ENCODE data around the gene SMIM35. TPM values are rescaled to one million over a fixed set of nuclear protein-coding genes. Genes with fewer than 3 reads are reported as not detected.
"Not testable (repeated sequence)": the region's sequence is repeated elsewhere in the genome, so short reads cannot be mapped to it uniquely, and the experiment has no call there.

The SMIM35 gene
- total and polyA plus RNA-seq, 7 donors: 0.09 TPM; not detected in 6

DNA sequence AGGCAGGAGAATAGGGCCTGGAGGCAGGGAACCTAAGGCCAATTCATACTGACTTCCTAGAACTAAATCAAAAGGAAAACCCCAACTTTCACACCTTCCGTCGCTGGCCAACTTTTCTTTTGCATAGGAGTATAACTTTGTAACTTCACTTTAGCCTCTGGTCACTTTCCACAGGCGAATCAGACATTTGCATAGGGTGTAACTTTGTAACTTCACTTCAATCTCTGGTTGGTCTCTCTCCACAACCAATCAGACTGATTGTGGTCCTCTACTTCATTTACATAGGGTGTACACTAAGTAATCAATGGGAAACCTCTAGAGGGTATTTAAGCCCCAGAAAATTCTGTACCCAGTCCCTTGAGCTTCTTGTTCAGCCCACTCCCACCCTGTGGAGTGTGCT is 21.4 kb downstream of the SMIM35 start:
- Histone ChIP-seq H3K36me3 (ENCODE audit: insufficient read depth in 1 of 2, low read depth in 1 of 2) (no peaks in the 10 kb centered on the region), H3K4me3 (no peak overlapping the region), H3K27ac (no peak overlapping the region), H3K9me3 (no peaks in the 10 kb centered on the region), H3K27me3 (ENCODE audit: insufficient read depth in 3 of 3, low read length in 2 of 3) (no peaks in the 10 kb centered on the region), H3K4me1 (peaks cover 14% of the 10 kb centered on the region)
- intact Hi-C loops (cut with DNase I): no loop called here
- DNase-seq (no peak), ATAC-seq (no peak)
- TF ChIP-seq, protein P1, sequence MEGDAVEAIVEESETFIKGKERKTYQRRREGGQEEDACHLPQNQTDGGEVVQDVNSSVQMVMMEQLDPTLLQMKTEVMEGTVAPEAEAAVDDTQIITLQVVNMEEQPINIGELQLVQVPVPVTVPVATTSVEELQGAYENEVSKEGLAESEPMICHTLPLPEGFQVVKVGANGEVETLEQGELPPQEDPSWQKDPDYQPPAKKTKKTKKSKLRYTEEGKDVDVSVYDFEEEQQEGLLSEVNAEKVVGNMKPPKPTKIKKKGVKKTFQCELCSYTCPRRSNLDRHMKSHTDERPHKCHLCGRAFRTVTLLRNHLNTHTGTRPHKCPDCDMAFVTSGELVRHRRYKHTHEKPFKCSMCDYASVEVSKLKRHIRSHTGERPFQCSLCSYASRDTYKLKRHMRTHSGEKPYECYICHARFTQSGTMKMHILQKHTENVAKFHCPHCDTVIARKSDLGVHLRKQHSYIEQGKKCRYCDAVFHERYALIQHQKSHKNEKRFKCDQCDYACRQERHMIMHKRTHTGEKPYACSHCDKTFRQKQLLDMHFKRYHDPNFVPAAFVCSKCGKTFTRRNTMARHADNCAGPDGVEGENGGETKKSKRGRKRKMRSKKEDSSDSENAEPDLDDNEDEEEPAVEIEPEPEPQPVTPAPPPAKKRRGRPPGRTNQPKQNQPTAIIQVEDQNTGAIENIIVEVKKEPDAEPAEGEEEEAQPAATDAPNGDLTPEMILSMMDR (IDR thresholded peaks at IDR 0.05): no peak
- WGBS, 3 donors: 89 to 94% (median 89%) methylated on average over 3 of the region's 3 CpGs

- Histone ChIP-seq H3K9me3 (no peaks in the 10 kb centered on the region), H3K27ac (no peak overlapping the region), H3K4me3 (no peak overlapping the region), H3K4me1 (peaks cover 15% of the 10 kb centered on the region), H3K27me3 (ENCODE audit: insufficient read depth in 3 of 3, low read length in 2 of 3) (no peaks in the 10 kb centered on the region), H3K36me3 (ENCODE audit: insufficient read depth in 1 of 2, low read depth in 1 of 2) (no peaks in the 10 kb centered on the region)
- intact Hi-C loops (cut with DNase I): no loop called here
- no peak for DNase-seq
- TF ChIP-seq, protein P1 (IDR thresholded peaks at IDR 0.05): no peak
- ATAC-seq: no peak
- 79 to 89% (median 83%) methylated on average over 9 of the region's 9 CpGs for WGBS, 3 donors
Measured at GRCh38 chr11:118064956-118065355, 21.8 kb downstream of the SMIM35 start.

DNA sequence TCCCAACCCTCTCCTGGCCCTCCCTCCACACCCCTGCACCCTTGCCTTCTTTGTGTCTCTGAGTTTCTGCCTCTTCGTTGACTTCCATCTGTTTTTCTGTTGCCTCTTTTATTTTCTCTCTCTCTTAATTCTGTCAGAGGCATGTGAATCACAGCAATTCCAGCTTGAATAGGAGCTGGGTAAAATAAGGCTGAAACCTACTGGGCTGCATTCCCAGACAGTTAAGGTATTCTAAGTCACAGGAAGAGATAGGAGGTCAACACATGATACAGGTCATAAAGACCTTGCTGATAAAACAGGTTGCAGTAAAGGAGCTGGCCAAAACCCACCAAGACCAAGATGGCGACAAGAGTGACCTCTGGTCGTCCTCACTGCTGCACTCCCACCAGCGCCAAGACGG is 24.1 kb downstream of the SMIM35 start:
- H3K9me3 ChIP-seq; H3K4me3 ChIP-seq; H3K36me3 ChIP-seq (ENCODE audit: insufficient read depth in 1 of 2, low read depth in 1 of 2); intact Hi-C loops (cut with DNase I); H3K27me3 ChIP-seq (ENCODE audit: insufficient read depth in 3 of 3, low read length in 2 of 3); ATAC-seq; DNase-seq; H3K27ac ChIP-seq: not testable (repeated sequence)
- peaks cover 15% of the 10 kb centered on the region for H3K4me1 ChIP-seq
- 88 to 93% (median 89%) methylated on average over 5 of the region's 5 CpGs for WGBS, 3 donors

DNA sequence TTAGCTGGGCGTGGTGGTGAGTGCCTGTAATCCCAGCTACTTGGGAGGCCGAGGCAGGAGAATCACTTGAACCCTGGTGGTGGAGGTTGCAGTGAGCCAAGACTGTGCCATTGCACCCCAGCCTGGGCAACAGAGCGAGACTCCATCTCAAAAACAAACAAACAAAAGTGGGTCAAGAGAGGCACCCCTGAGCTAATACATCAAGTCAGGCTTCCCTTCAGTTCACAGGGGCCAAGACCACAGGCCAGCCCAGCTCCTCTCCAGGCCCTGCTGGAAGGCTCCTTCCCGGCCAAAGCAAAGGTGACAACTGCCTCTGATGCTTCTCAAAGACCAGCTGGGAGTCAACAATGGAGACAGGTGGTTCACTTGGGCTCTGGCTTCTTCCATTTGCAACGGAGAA is 24.6 kb downstream of the SMIM35 start:
- intact Hi-C loops (cut with DNase I); H3K4me3 ChIP-seq; H3K9me3 ChIP-seq; H3K27me3 ChIP-seq (ENCODE audit: insufficient read depth in 3 of 3, low read length in 2 of 3); ATAC-seq; H3K36me3 ChIP-seq (ENCODE audit: insufficient read depth in 1 of 2, low read depth in 1 of 2); H3K27ac ChIP-seq: not testable (repeated sequence)
- peaks cover 15% of the 10 kb centered on the region for H3K4me1 ChIP-seq
- 90 to 96% (median 91%) methylated on average over 5 of the region's 5 CpGs for WGBS, 3 donors
- DNase-seq: peak in 1 of 2 donors; percentile 14

GRCh38 chr11:118061586-118062125 is 25.1 kb downstream of the SMIM35 start:
- no peak overlapping the region for H3K4me3 ChIP-seq
- peak overlapping the region; percentile 19 for H3K27ac ChIP-seq
- H3K27me3 ChIP-seq (ENCODE audit: insufficient read depth in 3 of 3, low read length in 2 of 3): no peaks in the 10 kb centered on the region
- H3K9me3 ChIP-seq: no peaks in the 10 kb centered on the region
- intact Hi-C loops (cut with DNase I): no loop called here
- H3K36me3 ChIP-seq (ENCODE audit: insufficient read depth in 1 of 2, low read depth in 1 of 2): no peaks in the 10 kb centered on the region
- TF ChIP-seq, protein P1 (IDR thresholded peaks at IDR 0.05): no peak
- WGBS, 3 donors: 91 to 97% (median 93%) methylated on average over 6 of the region's 6 CpGs
- peaks cover 15% of the 10 kb centered on the region for H3K4me1 ChIP-seq
- ATAC-seq (no peak), DNase-seq (no peak)

- 19 to 48% (median 31%) methylated on average over 7 of the region's 7 CpGs for WGBS, 3 donors
- intact Hi-C loops (cut with DNase I): no loop called here
- peak; percentile 91 to 95 (median 94) for ATAC-seq
Measured at GRCh38 chr11:118060869-118061268, 25.9 kb downstream of the SMIM35 start.

More at GRCh38 chr11:118060869-118061268, 25.9 kb downstream of the SMIM35 start:
- H3K9me3 ChIP-seq: no peaks in the 10 kb centered on the region
- no peak overlapping the region for H3K4me3 ChIP-seq
- H3K27me3 ChIP-seq (ENCODE audit: insufficient read depth in 3 of 3, low read length in 2 of 3): no peaks in the 10 kb centered on the region
- H3K36me3 ChIP-seq (ENCODE audit: insufficient read depth in 1 of 2, low read depth in 1 of 2): no peaks in the 10 kb centered on the region
- H3K4me1 ChIP-seq: peaks cover 15% of the 10 kb centered on the region
- TF ChIP-seq, protein P1 (IDR thresholded peaks at IDR 0.05): no peak
- peak; percentile 44 to 82 for DNase-seq
- peak overlapping the region; percentile 37 for H3K27ac ChIP-seq

Data from psoas muscle (tissue), 8 donors.